ENCODE measurements around the gene CHRDL2. TPM values are rescaled to one million over a fixed set of nuclear protein-coding genes. Genes with fewer than 3 reads are reported as not detected.
A peak's percentile ranks its signal among the peaks of the same experiment; 100 is the strongest.

CHRDL2 gene
- total and polyA plus RNA-seq, 3 experiments from 2014 or later = not detected

DNA sequence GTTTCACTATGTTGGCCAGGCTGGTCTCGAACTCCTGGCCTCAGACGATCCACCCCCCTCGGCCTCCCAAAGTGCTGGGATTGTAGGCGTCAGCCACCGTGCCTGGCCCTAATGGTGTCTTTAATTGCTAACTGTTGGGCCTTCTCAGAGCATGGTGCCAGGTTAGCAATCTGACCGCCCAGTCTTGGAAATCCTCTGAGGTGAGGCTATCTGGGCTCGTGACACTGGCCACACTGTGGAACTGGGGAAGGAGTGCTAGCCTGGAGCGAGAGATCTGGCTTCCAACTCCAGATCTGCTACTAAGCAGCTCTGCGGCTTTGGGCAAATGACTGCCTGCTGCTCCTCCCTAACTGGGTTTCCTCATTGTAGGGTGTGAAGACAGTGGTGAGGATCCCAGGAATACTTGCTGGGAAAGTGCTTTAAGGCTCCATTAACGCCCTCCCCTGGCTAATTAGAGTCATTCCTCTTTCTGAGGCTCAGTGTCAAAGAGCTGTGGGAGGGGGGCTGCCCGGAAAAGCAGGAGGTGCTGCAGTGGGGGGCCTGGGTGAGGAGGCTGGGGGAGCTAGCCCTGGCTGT, 35.4 kb downstream of the CHRDL2 start:
- no peaks in the 10 kb centered on the region for H3K9me3 ChIP-seq (ENCODE audit: low read length)
- H3K4me3 ChIP-seq (ENCODE audit: low read length) = no peak overlapping the region
- no peaks in the 10 kb centered on the region for H3K4me1 ChIP-seq (ENCODE audit: insufficient read depth, low read length)
- CTCF ChIA-PET = no interaction called here
- POLR2A ChIA-PET = no interaction called here
- peaks cover 3 to 24% of the 10 kb centered on the region in 2 donors for H3K27me3 Mint-ChIP-seq
- no peak for DNase-seq
- no peaks in the 10 kb centered on the region for H3K27me3 ChIP-seq (ENCODE audit: insufficient read depth, low read length, poor library complexity, severe bottlenecking)
- H3K36me3 Mint-ChIP-seq = no peaks in the 10 kb centered on the region
- H3K9me3 Mint-ChIP-seq = no peaks in the 10 kb centered on the region
- H3K27ac ChIP-seq (ENCODE audit: low read depth, low read length) = no peak overlapping the region
- no peak overlapping the region for H3K4me3 Mint-ChIP-seq
- H3K27ac Mint-ChIP-seq = no peak overlapping the region
- no peaks in the 10 kb centered on the region for H3K36me3 ChIP-seq (ENCODE audit: insufficient read depth, low read length)
- H3K4me1 Mint-ChIP-seq = peaks cover 0 to 9% (median 0%) of the 10 kb centered on the region in 3 donors

DNA sequence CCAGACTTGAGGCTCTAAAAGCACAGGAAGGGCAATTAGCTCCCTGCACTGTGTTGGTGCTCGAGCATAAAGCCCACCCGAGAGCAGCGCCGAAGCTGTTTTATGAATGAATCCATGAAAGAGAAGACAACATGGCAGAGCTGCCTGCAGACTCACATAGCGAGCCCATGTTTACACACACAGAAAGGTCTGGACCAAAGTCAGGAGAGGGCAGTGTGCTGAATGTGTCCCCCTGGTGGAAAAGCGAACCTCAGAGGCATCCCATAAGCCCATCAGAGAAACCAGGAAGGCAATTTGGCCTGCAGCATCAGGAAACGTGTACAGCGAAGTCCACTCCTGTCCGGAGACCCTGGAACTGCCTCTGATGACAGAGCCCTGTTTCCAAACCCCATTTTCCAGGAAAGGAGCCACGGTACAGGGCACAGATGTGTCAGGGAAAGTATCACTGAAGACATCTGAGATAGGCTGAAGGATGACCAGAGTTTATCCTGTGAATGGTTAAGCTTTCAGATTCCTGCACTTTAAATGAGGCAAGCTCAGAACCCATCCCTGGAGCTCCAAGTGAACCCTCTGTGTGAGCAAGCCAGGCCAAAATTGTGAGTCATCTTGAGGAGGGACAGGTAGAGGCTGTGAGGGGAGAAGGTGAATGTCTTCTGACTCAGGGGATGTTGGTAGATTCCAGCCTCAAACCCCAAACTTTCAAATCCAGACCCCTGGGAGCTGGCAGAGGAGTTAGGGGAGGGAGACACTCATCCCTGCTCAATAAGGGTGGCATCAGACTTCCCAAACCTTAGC, 36.9 kb downstream of the CHRDL2 start:
- H3K9me3 ChIP-seq (ENCODE audit: low read length) = no peaks in the 10 kb centered on the region
- H3K27me3 ChIP-seq (ENCODE audit: insufficient read depth, low read length, poor library complexity, severe bottlenecking) = no peaks in the 10 kb centered on the region
- peaks cover 0 to 9% (median 0%) of the 10 kb centered on the region in 3 donors for H3K4me1 Mint-ChIP-seq
- no peak overlapping the region for H3K27ac ChIP-seq (ENCODE audit: low read depth, low read length)
- peaks cover 3 to 24% of the 10 kb centered on the region in 2 donors for H3K27me3 Mint-ChIP-seq
- no peak overlapping the region for H3K4me3 ChIP-seq (ENCODE audit: low read length)
- peak overlapping the region in 1 of 8 donors; percentile 90 for H3K27ac Mint-ChIP-seq
- H3K4me3 Mint-ChIP-seq = no peak overlapping the region
- ChIA-PET POLR2A (no interaction called here), CTCF (interaction anchor here (1.0 to 1.1 kb wide), 2 partner anchors 8 to 13 kb away, joined by 3 read pairs; no protein-coding TSS in a partner anchor)
- H3K36me3 Mint-ChIP-seq = no peaks in the 10 kb centered on the region
- no peaks in the 10 kb centered on the region for H3K9me3 Mint-ChIP-seq
- H3K4me1 ChIP-seq (ENCODE audit: insufficient read depth, low read length) = no peaks in the 10 kb centered on the region
- no peaks in the 10 kb centered on the region for H3K36me3 ChIP-seq (ENCODE audit: insufficient read depth, low read length)
- DNase-seq = no peak

DNA sequence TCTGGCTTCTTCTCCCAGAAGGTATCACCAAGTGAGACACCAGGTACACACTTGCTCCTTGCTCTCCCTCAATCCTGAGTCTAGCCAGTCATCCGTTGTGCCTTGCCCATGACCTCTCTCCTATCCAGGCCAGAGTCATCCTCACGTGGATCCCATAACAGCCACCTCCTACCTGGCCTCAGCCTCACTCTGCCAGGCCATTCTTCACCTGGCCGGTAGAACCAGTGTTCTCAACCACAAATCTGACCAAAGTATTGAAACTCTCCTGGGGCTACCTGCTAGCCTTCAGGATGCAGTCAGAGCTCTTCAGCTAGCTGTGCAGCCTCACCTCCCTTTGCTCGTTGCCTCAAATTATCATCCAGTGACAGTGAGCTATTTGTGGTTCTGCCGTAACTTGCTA, 37.7 kb downstream of the CHRDL2 start:
- H3K36me3 ChIP-seq (ENCODE audit: insufficient read depth, low read length) = no peaks in the 10 kb centered on the region
- ChIA-PET CTCF (interaction anchor here (1.0 to 1.3 kb wide), 4 partner anchors 9 to 14 kb away, joined by 3 to 4 read pairs (median 3); no protein-coding TSS in a partner anchor), POLR2A (no interaction called here)
- no peaks in the 10 kb centered on the region for H3K4me1 ChIP-seq (ENCODE audit: insufficient read depth, low read length)
- H3K9me3 Mint-ChIP-seq = no peaks in the 10 kb centered on the region
- no peak for DNase-seq
- no peak overlapping the region for H3K4me3 Mint-ChIP-seq
- H3K4me3 ChIP-seq (ENCODE audit: low read length) = no peak overlapping the region
- H3K9me3 ChIP-seq (ENCODE audit: low read length) = no peaks in the 10 kb centered on the region
- no peak overlapping the region for H3K27ac ChIP-seq (ENCODE audit: low read depth, low read length)
- no peaks in the 10 kb centered on the region for H3K36me3 Mint-ChIP-seq
- H3K27ac Mint-ChIP-seq = no peak overlapping the region
- H3K27me3 ChIP-seq (ENCODE audit: insufficient read depth, low read length, poor library complexity, severe bottlenecking) = no peaks in the 10 kb centered on the region
- peaks cover 3 to 24% of the 10 kb centered on the region in 2 donors for H3K27me3 Mint-ChIP-seq
- H3K4me1 Mint-ChIP-seq = peaks cover 0 to 9% (median 0%) of the 10 kb centered on the region in 3 donors

DNA sequence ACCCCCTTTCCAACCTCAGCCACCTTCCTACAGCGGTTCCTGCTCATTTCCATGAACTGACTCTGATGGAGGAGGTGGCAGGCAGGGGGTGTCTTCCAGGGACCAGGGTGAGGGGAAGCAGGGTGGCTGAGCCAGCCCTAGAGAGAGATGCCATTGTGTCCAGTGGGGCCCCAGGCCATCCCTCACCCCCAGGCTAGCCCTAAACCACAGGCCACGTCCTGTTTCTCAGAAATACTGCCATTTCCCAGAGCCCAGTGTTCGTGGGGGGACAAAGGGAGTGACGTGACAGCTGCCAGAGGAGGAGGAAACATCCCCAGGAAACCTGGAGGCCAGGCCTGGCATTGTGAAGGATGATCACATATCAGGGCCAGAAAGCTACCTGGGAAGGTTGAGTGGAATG, 39.5 kb downstream of the CHRDL2 start:
- H3K27ac Mint-ChIP-seq = no peak overlapping the region
- POLR2A ChIA-PET = no interaction called here
- no peaks in the 10 kb centered on the region for H3K9me3 ChIP-seq (ENCODE audit: low read length)
- no peaks in the 10 kb centered on the region for H3K9me3 Mint-ChIP-seq
- DNase-seq = no peak
- no peak overlapping the region for H3K4me3 Mint-ChIP-seq
- H3K4me1 Mint-ChIP-seq = no peaks in the 10 kb centered on the region
- no peak overlapping the region for H3K27ac ChIP-seq (ENCODE audit: low read depth, low read length)
- H3K27me3 ChIP-seq (ENCODE audit: insufficient read depth, low read length, poor library complexity, severe bottlenecking) = no peaks in the 10 kb centered on the region
- CTCF ChIA-PET = no interaction called here
- no peaks in the 10 kb centered on the region for H3K36me3 ChIP-seq (ENCODE audit: insufficient read depth, low read length)
- no peak overlapping the region for H3K4me3 ChIP-seq (ENCODE audit: low read length)
- peaks cover 3 to 14% of the 10 kb centered on the region in 2 donors for H3K27me3 Mint-ChIP-seq
- no peaks in the 10 kb centered on the region for H3K4me1 ChIP-seq (ENCODE audit: insufficient read depth, low read length)
- no peaks in the 10 kb centered on the region for H3K36me3 Mint-ChIP-seq

DNA sequence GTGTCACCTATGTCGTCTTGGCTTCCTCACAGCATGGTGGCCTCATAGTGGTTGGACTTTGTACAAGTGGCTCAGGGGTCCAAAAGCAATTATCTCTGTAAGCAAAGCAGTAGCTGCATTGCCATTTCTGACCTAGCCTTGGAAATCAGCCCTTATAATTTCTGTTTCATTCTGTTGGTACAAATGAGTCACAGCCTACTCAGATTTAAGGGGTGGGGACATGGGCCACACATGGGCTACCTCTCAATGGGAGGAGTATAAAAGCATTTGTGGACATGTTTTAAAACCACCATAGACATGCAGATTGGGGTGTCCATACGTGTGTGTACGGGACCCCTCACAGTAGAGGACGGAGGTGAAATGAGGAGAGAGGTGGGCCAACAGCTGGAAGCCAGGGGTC, 41.6 kb downstream of the CHRDL2 start:
- DNase-seq = no peak
- Histone ChIP-seq H3K4me1 (ENCODE audit: insufficient read depth, low read length) (no peaks in the 10 kb centered on the region), H3K4me3 (ENCODE audit: low read length) (no peak overlapping the region), H3K9me3 (ENCODE audit: low read length) (no peaks in the 10 kb centered on the region), H3K36me3 (ENCODE audit: insufficient read depth, low read length) (no peaks in the 10 kb centered on the region), H3K27me3 (ENCODE audit: insufficient read depth, low read length, poor library complexity, severe bottlenecking) (no peaks in the 10 kb centered on the region), H3K27ac (ENCODE audit: low read depth, low read length) (no peak overlapping the region)
- peaks cover 2 to 8% of the 10 kb centered on the region in 2 donors for H3K27me3 Mint-ChIP-seq
- CTCF ChIA-PET = interaction anchor here (1.5 kb wide), 1 partner anchor 13 kb away, joined by 4 read pairs; no protein-coding TSS in a partner anchor
- H3K27ac Mint-ChIP-seq = no peak overlapping the region
- POLR2A ChIA-PET = no interaction called here
- no peaks in the 10 kb centered on the region for H3K4me1 Mint-ChIP-seq
- H3K36me3 Mint-ChIP-seq = peaks cover 0 to 2% (median 0%) of the 10 kb centered on the region in 3 donors
- no peak overlapping the region for H3K4me3 Mint-ChIP-seq
- no peaks in the 10 kb centered on the region for H3K9me3 Mint-ChIP-seq

DNA sequence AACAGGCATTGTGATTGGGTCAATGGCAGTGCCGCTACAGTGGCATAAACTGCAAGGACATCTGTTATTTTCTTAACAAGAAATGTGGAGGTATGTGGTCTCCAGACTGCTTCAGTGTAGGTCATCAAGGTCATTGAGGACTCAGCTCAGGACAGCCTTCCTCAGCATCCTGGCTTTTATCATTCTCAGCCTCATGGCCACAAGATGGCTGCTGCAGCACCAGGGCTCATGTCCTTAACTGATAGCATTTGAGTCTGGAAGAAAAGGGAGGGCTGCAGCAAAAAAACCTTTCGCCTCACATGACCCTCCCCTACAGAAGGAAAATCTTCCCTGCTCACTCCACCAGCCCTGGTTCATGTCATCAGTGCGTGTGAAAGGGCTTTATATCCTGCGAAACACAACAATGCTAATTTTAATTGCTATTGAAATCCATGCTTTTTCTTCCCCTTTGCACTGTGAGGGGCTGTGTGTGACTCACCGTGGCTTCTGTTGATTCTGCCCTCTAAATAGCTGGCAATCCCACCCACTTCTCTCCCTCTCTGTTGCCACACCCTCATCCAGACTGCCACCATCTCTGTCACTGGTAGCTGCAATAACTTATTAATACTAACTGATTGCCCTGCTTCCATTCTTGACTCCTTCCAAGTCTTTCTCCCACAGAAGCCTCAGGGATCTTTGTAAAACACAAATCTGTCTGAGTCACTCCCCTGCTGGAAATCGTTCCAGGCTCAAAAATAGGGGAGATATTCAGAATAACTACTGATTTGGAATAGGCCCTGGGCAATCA, 43.8 kb downstream of the CHRDL2 start:
- DNase-seq = no peak
- ChIA-PET CTCF (no interaction called here), POLR2A (no interaction called here)
- Mint-ChIP-seq H3K36me3 (peaks cover 0 to 2% (median 0%) of the 10 kb centered on the region in 3 donors), H3K4me3 (no peak overlapping the region), H3K27ac (no peak overlapping the region), H3K9me3 (no peaks in the 10 kb centered on the region), H3K4me1 (no peaks in the 10 kb centered on the region), H3K27me3 (peaks cover 8 to 17% of the 10 kb centered on the region in 2 donors)
- no peak overlapping the region for H3K27ac ChIP-seq (ENCODE audit: low read depth, low read length)
- no peaks in the 10 kb centered on the region for H3K36me3 ChIP-seq (ENCODE audit: insufficient read depth, low read length)
- H3K4me1 ChIP-seq (ENCODE audit: insufficient read depth, low read length) = no peaks in the 10 kb centered on the region
- no peak overlapping the region for H3K4me3 ChIP-seq (ENCODE audit: low read length)
- H3K27me3 ChIP-seq (ENCODE audit: insufficient read depth, low read length, poor library complexity, severe bottlenecking) = no peaks in the 10 kb centered on the region
- no peaks in the 10 kb centered on the region for H3K9me3 ChIP-seq (ENCODE audit: low read length)

DNA sequence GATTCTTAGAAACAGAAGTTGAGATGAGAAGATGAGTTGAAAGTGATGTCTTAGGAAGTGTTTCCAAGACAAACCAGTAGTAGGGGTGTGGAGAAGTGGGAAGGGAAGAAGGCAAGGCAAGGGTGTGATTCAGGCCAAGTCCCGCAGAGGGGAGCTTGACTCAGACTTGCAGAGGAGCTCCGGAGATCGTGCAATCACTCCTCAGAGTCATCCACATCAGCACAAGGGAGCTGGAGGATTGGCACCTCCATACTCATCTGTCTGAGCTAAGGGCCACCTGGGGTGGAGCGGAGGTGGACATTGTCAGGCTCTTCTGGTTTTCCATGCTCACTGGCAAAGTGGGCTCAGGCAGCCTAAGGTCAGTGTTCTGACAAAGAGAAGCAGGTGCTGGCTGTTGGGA, 44.4 kb downstream of the CHRDL2 start:
- peaks cover 0 to 2% (median 0%) of the 10 kb centered on the region in 3 donors for H3K36me3 Mint-ChIP-seq
- no peaks in the 10 kb centered on the region for H3K9me3 ChIP-seq (ENCODE audit: low read length)
- H3K9me3 Mint-ChIP-seq = no peaks in the 10 kb centered on the region
- H3K27me3 Mint-ChIP-seq = peaks cover 11 to 19% of the 10 kb centered on the region in 2 donors
- H3K4me1 ChIP-seq (ENCODE audit: insufficient read depth, low read length) = no peaks in the 10 kb centered on the region
- no peak for DNase-seq
- no peak overlapping the region for H3K4me3 Mint-ChIP-seq
- CTCF ChIA-PET = interaction anchor here (0.9 kb wide), 1 partner anchor 16 kb away, joined by 3 read pairs; no protein-coding TSS in a partner anchor
- no peaks in the 10 kb centered on the region for H3K27me3 ChIP-seq (ENCODE audit: insufficient read depth, low read length, poor library complexity, severe bottlenecking)
- peak overlapping the region in 1 of 8 donors; percentile 11 for H3K27ac Mint-ChIP-seq
- H3K27ac ChIP-seq (ENCODE audit: low read depth, low read length) = no peak overlapping the region
- no peaks in the 10 kb centered on the region for H3K4me1 Mint-ChIP-seq
- no peaks in the 10 kb centered on the region for H3K36me3 ChIP-seq (ENCODE audit: insufficient read depth, low read length)
- POLR2A ChIA-PET = no interaction called here
- H3K4me3 ChIP-seq (ENCODE audit: low read length) = no peak overlapping the region

DNA sequence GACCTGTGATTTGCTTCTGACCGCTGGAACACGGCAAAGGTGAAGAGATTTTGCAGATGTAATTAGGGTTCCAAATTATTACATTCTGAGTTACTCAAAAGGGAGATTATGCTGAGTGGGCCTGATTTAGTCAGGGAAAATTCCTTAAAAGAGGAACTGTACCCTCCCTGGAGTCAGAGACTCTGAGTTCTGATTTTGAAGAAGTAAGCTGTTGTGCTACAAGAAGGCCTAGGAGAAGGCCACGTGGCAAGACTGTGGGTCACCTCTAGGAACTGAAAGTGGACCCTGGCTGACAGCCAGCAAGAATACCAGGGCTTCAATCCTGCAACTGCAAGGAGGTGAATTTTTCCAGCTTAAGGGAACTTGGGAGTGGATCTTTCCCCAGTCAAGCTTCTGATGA, 45.3 kb downstream of the CHRDL2 start:
- H3K27me3 Mint-ChIP-seq = peaks cover 13 to 25% of the 10 kb centered on the region in 2 donors
- ChIA-PET CTCF (interaction anchor here (0.9 kb wide), 1 partner anchor 17 kb away, joined by 3 read pairs; no protein-coding TSS in a partner anchor), POLR2A (no interaction called here)
- Histone ChIP-seq H3K27ac (ENCODE audit: low read depth, low read length) (no peak overlapping the region), H3K36me3 (ENCODE audit: insufficient read depth, low read length) (no peaks in the 10 kb centered on the region), H3K4me3 (ENCODE audit: low read length) (no peak overlapping the region), H3K9me3 (ENCODE audit: low read length) (no peaks in the 10 kb centered on the region), H3K27me3 (ENCODE audit: insufficient read depth, low read length, poor library complexity, severe bottlenecking) (no peaks in the 10 kb centered on the region), H3K4me1 (ENCODE audit: insufficient read depth, low read length) (no peaks in the 10 kb centered on the region)
- H3K9me3 Mint-ChIP-seq = no peaks in the 10 kb centered on the region
- H3K4me3 Mint-ChIP-seq = no peak overlapping the region
- H3K36me3 Mint-ChIP-seq = peaks cover 0 to 2% (median 0%) of the 10 kb centered on the region in 3 donors
- H3K4me1 Mint-ChIP-seq = no peaks in the 10 kb centered on the region
- no peak overlapping the region for H3K27ac Mint-ChIP-seq
- DNase-seq = no peak

All from CD8-positive, alpha-beta memory T cell (primary cell).